HG02678 (cell line): ENCODE measurements around the gene PLEKHH3.
A peak's percentile ranks its signal among the peaks of the same experiment; 100 is the strongest.

Source experiments
- ATAC-seq: cut with Tn5 transposase; IDR thresholded peaks from one replicate; pipeline ENCODE4 v1.9.1; 2021; ENCODE audit warnings: mild to moderate bottlenecking, moderate library complexity; ENCODE audit not compliant: unreplicated experiment

PLEKHH3 gene

GRCh38 chr17:42676424-42677011, at the start of gene PLEKHH3:
TSS of gene PLEKHH3 (minus strand) at chr17:42676994. CDS start at chr17:42676563, 431 bp downstream.
- ATAC-seq: no peak

GRCh38 chr17:42725143-42725542, 48.3 kb upstream of the PLEKHH3 start:
- no peak for ATAC-seq

GRCh38 chr17:42723636-42724035, 46.8 kb upstream of the PLEKHH3 start:
- ATAC-seq: no peak

- no peak for ATAC-seq
These were observed 44.3 kb upstream of the PLEKHH3 start for GRCh38 chr17:42720996-42721583.

- ATAC-seq: no peak
These were observed 32.8 kb upstream of the PLEKHH3 start for GRCh38 chr17:42709561-42709960.

DNA sequence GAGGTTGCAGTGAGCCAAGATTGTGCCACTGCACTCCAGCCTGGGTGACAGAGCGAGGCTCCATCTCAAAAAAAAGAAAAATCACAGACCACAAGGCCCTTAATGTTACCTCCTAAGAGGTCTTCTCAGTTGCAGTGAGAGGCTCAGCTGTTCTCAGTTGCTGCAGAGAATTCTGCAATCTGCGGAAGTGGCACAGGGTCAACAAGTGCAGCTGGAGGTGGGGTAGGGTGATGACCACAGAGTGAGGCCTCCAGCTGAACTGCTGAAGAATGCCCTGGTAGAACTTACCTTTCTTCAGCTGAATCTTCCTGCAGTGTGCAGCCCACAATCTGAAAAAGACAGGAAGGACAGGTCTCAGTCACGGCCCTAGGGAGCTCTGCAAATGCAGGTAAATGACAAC, 31.8 kb upstream of the PLEKHH3 start:
- no peak for ATAC-seq

GRCh38 chr17:42706732-42707131, 29.9 kb upstream of the PLEKHH3 start:
- ATAC-seq: no peak

DNA sequence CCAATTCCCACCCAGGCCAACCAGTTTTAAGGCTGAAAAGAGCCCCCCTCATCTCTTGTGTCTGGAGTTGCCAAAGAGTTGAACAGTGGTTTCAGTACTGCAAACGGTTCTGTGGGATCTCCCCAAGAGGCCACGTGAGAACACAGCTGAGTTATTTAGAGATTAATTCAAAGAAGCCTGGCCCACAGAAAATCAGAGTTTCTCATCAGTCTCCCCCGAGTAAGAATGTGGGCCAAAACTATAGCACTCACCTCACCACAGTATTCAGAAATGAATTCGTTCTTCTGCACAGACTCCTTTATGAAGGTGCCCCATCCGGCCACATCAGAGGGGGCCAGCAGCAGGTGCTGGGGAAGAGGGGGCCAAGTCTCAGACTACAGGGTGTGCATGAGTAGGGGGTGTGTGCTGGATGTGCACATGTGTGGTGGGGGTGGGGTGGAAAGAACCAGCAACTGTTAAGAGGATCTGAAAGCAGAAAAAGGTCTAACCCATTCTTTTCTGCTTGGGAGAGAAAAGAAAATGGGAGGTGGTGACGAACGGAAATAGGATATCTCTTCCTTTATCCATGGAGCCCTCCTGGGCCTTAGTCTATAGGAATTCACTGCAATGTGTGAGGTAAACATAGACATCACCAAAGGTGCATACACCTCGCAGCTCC, 28.2 kb upstream of the PLEKHH3 start:
- peak; percentile 80 for ATAC-seq

DNA sequence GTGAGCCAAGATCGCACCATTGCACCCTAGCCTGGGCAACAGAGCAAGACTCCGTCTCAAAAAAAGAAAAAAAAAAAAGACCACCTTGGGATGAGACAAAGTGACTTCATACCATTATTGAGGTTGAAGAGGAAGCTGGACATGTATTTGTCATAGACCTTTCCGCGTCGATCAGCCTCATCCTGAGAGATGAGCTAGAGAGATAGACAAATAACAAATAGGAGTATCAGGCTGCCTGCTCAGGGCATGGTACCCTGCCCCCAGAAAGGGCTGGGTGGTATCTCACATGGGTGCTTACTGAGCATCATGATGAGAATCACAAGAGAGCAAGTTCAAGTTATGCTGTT, 27.7 kb upstream of the PLEKHH3 start:
- peak; percentile 17 for ATAC-seq

DNA sequence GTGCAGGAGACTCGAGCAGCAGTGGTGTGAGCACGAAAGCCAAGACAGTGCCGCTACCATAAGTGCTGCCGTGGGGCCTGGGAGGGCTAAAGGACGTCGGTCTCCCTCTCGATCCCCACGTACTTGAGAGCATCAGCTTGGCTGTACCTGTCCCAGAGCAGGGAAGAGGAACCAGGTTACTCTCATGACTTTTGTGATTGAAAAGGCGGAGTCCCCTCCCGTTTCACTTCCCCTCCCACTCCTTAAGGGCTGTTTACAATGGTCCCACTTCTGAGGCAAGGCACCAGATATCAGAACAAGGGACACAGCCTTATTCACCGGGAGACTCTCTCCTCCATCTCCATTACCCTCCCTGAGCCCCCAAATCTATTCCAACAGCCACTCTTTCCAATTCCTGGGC, 25.7 kb upstream of the PLEKHH3 start:
- ATAC-seq: no peak

DNA sequence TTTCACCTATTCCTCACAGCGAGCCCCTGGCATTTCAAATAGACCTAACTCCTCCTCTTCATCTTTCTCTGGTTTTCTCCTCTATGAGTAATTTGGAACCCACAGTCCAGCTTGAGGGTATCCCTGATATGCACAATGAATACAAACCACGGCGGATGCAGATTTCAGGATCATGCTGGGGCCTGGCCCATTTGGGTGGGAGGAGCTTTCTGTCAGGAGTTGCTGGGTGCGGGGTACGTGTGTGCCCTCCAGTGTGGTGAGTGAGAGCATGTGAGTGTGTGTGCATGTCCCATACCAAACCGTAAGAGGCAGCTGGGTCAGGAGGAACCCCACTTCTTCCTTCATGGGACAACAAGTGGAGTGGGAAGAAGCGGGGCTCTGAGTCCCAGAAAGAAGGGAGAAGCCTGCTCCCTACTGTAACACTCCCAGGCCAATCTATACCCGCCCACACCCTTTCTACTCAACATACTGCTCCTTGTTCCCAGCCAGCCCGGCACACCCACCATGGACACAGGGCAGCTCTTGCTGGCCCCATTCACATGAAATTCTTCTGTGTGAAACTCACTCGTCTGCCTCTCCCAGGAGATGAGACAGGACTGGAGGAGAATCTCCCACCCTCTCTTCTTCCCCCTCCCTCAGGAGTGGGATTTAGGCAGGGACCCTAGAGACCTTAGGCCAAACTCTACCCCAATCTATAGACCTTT, 23.9 kb upstream of the PLEKHH3 start:
- no peak for ATAC-seq

- ATAC-seq: no peak
These were observed 22.6 kb upstream of the PLEKHH3 start for GRCh38 chr17:42699415-42699740.

- no peak for ATAC-seq
These were observed 22.1 kb upstream of the PLEKHH3 start for GRCh38 chr17:42698736-42699414.

DNA sequence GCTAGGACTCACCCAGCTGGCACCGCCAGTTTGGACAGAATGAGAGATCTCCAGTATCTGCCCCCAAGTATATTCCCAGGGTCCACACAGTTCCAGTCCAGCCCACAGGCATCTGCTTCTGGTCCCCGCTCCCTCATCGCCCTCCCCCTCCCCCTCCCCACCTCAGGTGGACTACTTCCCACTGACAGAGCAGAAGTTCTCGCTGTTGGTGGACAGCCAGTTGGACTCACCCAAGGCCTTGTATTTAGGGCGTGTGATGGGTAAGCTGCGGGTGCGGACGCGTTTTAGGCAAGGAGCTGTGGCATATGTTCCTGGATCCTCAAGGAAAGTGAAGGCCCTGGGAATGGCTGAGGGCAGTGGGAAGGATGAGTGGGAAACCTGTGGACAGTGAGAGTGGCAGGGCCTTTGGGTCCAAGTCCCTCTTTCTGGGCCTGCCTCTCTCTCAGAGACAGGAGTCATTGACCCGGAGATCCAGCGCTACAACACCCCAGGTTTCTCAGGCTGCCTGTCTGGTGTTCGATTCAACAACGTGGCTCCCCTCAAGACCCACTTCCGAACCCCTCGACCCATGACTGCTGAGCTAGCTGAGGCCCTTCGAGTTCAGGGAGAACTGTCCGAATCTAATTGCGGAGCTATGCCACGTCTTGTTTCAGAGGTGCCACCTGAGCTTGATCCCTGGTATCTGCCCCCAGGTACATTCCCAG, 20.5 kb upstream of the PLEKHH3 start:
- no peak for ATAC-seq

- no peak for ATAC-seq
These were observed 18.7 kb upstream of the PLEKHH3 start for GRCh38 chr17:42695500-42695899.

DNA sequence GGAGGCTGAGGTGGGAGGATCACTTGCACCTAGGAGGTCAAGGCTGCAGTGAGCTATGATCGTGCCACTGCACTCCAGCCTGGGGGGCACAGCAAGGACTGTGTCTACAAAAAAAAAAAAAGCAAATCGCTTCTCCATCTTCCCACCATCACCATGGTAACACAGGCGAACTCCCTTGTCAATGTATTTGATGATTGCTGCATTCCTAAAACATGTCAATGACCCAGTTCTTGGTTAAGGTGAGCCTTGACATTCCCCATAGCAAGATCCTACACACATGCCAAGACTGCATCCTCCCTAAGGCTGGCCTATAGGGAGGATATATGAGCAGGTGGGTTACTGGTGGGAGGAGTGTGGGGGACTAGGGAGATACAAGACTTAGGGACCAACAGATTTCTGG, 17.7 kb upstream of the PLEKHH3 start:
- no peak for ATAC-seq

GRCh38 chr17:42692489-42692888, 15.7 kb upstream of the PLEKHH3 start:
- ATAC-seq: no peak

- no peak for ATAC-seq
These were observed 14.3 kb upstream of the PLEKHH3 start for GRCh38 chr17:42691021-42691545.

GRCh38 chr17:42690596-42690995, 13.8 kb upstream of the PLEKHH3 start:
- ATAC-seq: no peak

- no peak for ATAC-seq
These were observed 11.0 kb upstream of the PLEKHH3 start for GRCh38 chr17:42687707-42688320.
